Uterus (tissue), 4 donors: ENCODE results near the gene LZIC. TPM values are rescaled to one million over a fixed set of nuclear protein-coding genes. Genes with fewer than 3 reads are reported as not detected.

Source experiments
- DNase-seq, 2 donors: peaks; one replicate each; pipeline ENCODE4 v3.0.0-alpha.2; 2019 to 2020
- H3K27ac ChIP-seq, 2 donors: fragments of 200-600 bp; sonication (generic); 1 replicate in 1 of 2; 2 replicates in 1 of 2; pipeline ENCODE4 v1.5.1; 2016 to 2018
- H3K27me3 ChIP-seq, 2 donors: fragments of 200-600 bp; sonication (generic); one replicate each; pipeline ENCODE4 v1.5.1; 2018 to 2019; ENCODE audit warnings: control low read depth in 1 of 2
- H3K36me3 ChIP-seq, 2 donors: fragments of 200-600 bp; sonication (generic); one replicate each; pipeline ENCODE4 v1.5.1; 2019; ENCODE audit warnings: control low read depth in 1 of 2
- H3K4me1 ChIP-seq, 2 donors: fragments of 200-600 bp; sonication (generic); one replicate each; pipeline ENCODE4 v1.5.1; 2018 to 2019; ENCODE audit warnings: control low read depth in 1 of 2
- H3K4me3 ChIP-seq, 2 donors: fragments of 200-600 bp; sonication (generic); 1 replicate in 1 of 2; 2 replicates in 1 of 2; pipeline ENCODE4 v1.5.1; 2018 to 2019; ENCODE audit warnings: mild to moderate bottlenecking in 1 of 2
- H3K9me3 ChIP-seq, 2 donors: fragments of 200-600 bp; sonication (generic); one replicate each; pipeline ENCODE4 v1.5.1; 2019; ENCODE audit warnings: control low read depth in 1 of 2
- POLR2A ChIP-seq, 2 donors: fragments of 450-650 bp; IDR thresholded peaks; one replicate each; pipeline ENCODE4 v1.6.1; 2016; ENCODE audit warnings: antibody characterized with exemption in 2 of 2, mild to moderate bottlenecking in 1 of 2, moderate library complexity in 1 of 2
- intact Hi-C: fragments of 100-400 bp; cut with DNase I; formaldehyde crosslinking; loops from one replicate; pipeline ENCODE4 v1.15.1; 2023; ENCODE audit warnings: low total_unique reads
- total RNA-seq, 4 donors: library from RNA; depleted of rRNA in 3 of 4; stranded (reverse); fragments of >200 nt in 3 of 4; gene quantifications; one replicate each; pipeline versions ENCODE4 v1.1.0 to v1.2.4, GENCODE V29; 2014 to 2023
- TF ChIP-seq, protein P1 (sequence below), 4 experiments: fragments of 200-600 bp in 2 of 4; fragments of 450-650 bp in 2 of 4; sonication (generic) in 2 of 4; IDR thresholded peaks; one replicate each; pipeline ENCODE4 v1.5.1; 2016 to 2019; ENCODE audit warnings: antibody characterized with exemption in 4 of 4, mild to moderate bottlenecking in 2 of 4, moderate library complexity in 1 of 4
- donor health status: DM: yes; HTN: yes; CAD: no.

LZIC gene
- total RNA-seq, 4 donors from 2014 or later: 9.4 to 66.9 (median 26.0) TPM

DNA sequence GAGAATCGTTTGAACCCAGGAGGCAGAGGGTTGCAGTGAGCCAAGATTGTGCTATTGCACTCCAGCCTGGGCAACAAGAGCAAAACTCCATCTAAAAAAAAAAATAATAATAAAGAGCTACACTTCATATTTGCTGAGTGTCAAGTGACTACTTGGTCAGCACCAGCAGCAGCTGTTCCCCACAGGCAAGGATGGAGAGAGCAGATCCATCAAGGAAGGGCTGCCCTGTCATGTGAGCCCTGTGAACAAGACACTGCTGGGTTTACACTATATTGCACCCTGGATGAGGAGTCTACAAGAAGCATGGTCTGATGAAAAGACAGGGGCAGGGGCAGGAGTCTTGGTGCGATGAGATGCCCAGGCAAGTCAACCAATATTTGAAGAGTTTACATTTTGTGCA, 36.7 kb downstream of the LZIC start:
- Histone ChIP-seq H3K4me1 (peaks cover 7 to 8% of the 10 kb centered on the region in 2 donors), H3K9me3 (no peaks in the 10 kb centered on the region), H3K36me3 (no peaks in the 10 kb centered on the region), H3K4me3 (no peak overlapping the region), H3K27ac (no peak overlapping the region), H3K27me3 (no peaks in the 10 kb centered on the region)
- intact Hi-C loops: no loop called here
- no peak for DNase-seq
- TF ChIP-seq POLR2A (IDR thresholded peaks at IDR 0.05): no peak
- TF ChIP-seq, protein P1, sequence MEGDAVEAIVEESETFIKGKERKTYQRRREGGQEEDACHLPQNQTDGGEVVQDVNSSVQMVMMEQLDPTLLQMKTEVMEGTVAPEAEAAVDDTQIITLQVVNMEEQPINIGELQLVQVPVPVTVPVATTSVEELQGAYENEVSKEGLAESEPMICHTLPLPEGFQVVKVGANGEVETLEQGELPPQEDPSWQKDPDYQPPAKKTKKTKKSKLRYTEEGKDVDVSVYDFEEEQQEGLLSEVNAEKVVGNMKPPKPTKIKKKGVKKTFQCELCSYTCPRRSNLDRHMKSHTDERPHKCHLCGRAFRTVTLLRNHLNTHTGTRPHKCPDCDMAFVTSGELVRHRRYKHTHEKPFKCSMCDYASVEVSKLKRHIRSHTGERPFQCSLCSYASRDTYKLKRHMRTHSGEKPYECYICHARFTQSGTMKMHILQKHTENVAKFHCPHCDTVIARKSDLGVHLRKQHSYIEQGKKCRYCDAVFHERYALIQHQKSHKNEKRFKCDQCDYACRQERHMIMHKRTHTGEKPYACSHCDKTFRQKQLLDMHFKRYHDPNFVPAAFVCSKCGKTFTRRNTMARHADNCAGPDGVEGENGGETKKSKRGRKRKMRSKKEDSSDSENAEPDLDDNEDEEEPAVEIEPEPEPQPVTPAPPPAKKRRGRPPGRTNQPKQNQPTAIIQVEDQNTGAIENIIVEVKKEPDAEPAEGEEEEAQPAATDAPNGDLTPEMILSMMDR (IDR thresholded peaks at IDR 0.05): no peak

GRCh38 chr1:9905010-9905409, 38.2 kb downstream of the LZIC start:
- H3K27ac ChIP-seq: no peak overlapping the region
- no peak for DNase-seq
- H3K36me3 ChIP-seq: no peaks in the 10 kb centered on the region
- H3K4me3 ChIP-seq: no peak overlapping the region
- no peaks in the 10 kb centered on the region for H3K27me3 ChIP-seq
- no peaks in the 10 kb centered on the region for H3K9me3 ChIP-seq
- TF ChIP-seq, protein P1 (IDR thresholded peaks at IDR 0.05): no peak
- no peak for TF ChIP-seq POLR2A (IDR thresholded peaks at IDR 0.05)
- intact Hi-C loops: no loop called here
- H3K4me1 ChIP-seq: peaks cover 7 to 8% of the 10 kb centered on the region in 2 donors

GRCh38 chr1:9904596-9904995, 38.6 kb downstream of the LZIC start:
- Histone ChIP-seq H3K27ac (no peak overlapping the region), H3K36me3 (no peaks in the 10 kb centered on the region), H3K27me3 (no peaks in the 10 kb centered on the region), H3K4me3 (no peak overlapping the region), H3K4me1 (peaks cover 7 to 8% of the 10 kb centered on the region in 2 donors), H3K9me3 (no peaks in the 10 kb centered on the region)
- TF ChIP-seq POLR2A (IDR thresholded peaks at IDR 0.05): no peak
- TF ChIP-seq, protein P1 (IDR thresholded peaks at IDR 0.05): no peak
- intact Hi-C loops: no loop called here
- DNase-seq: no peak

DNA sequence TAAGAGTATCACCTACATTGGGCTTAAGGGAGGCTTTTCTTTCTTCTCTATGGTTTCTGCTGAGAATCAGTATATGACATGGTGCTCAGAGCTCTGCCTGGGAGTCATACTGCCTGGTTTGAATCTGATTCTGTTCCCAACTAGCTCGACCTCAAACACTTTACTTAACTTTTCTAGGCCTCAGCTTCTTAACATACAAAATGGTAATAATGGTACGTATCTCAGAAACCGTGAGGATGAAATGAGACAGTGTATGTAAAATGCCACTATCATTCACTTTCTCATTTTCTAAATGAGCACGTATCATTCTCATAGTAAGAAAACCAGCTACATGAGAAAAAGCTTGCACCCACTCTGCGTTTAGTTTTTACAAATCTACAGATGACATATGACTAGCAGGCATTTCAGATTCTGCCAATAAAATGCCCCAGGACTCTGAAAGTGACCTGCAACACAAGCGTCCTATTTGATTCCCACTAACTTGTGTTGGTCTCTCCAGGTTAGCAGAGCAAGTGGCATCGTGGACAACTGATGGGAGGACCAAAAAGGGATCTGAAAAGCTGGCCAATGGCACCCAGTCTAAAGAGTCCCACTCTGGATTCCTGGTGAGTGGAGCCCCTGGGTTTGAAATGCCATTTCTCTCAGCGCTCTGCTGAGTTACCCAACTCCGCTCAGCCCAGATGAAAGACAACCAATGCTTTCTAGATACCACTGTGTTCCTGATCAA, 39.2 kb downstream of the LZIC start:
- DNase-seq: no peak
- Histone ChIP-seq H3K36me3 (no peaks in the 10 kb centered on the region), H3K9me3 (no peaks in the 10 kb centered on the region), H3K4me1 (peaks cover 3 to 5% of the 10 kb centered on the region in 2 donors), H3K27me3 (no peaks in the 10 kb centered on the region), H3K4me3 (no peak overlapping the region), H3K27ac (no peak overlapping the region)
- TF ChIP-seq, protein P1 (IDR thresholded peaks at IDR 0.05): no peak
- no peak for TF ChIP-seq POLR2A (IDR thresholded peaks at IDR 0.05)
- intact Hi-C loops: no loop called here

- no peak for TF ChIP-seq POLR2A (IDR thresholded peaks at IDR 0.05)
- TF ChIP-seq, protein P1 (IDR thresholded peaks at IDR 0.05): no peak
- Histone ChIP-seq H3K4me3 (no peak overlapping the region), H3K36me3 (no peaks in the 10 kb centered on the region), H3K27ac (no peak overlapping the region), H3K9me3 (no peaks in the 10 kb centered on the region), H3K27me3 (no peaks in the 10 kb centered on the region), H3K4me1 (peaks cover 0 to 3% of the 10 kb centered on the region in 2 donors)
- intact Hi-C loops: no loop called here
- DNase-seq: no peak
These were observed 41.1 kb downstream of the LZIC start for GRCh38 chr1:9902060-9902452.
